Liver (tissue), 9 donors: ENCODE measurements around the gene FOXL1. TPM values are rescaled to one million over a fixed set of nuclear protein-coding genes. Genes with fewer than 3 reads are reported as not detected.

Source experiments
- DNase-seq: peaks from one replicate; pipeline ENCODE4 v3.0.0-alpha.2; 2017; ENCODE audit warnings: low spot score
- H3K27ac ChIP-seq, 2 donors: one replicate each; pipeline ENCODE4 v1.7.0; 2013; ENCODE audit warnings: inconsistent platforms in 2 of 2, low read length in 2 of 2, control low read depth in 1 of 2, low read depth in 1 of 2, mild to moderate bottlenecking in 1 of 2
- H3K27me3 ChIP-seq, 4 donors: one replicate each; pipeline versions ENCODE4 v1.6.1 to v1.7.0; 2013; ENCODE audit warnings: low read length in 3 of 4, inconsistent platforms in 1 of 4, mild to moderate bottlenecking in 1 of 4, moderate library complexity in 1 of 4; ENCODE audit not compliant: control insufficient read depth in 4 of 4, insufficient read depth in 4 of 4
- H3K36me3 ChIP-seq, 4 donors: one replicate each; pipeline versions ENCODE4 v1.6.1 to v1.7.0; 2013; ENCODE audit warnings: low read length in 3 of 4, mild to moderate bottlenecking in 3 of 4, low read depth in 1 of 4, moderate library complexity in 1 of 4; ENCODE audit not compliant: control insufficient read depth in 4 of 4, insufficient read depth in 3 of 4
- H3K4me1 ChIP-seq, 4 donors: one replicate each; pipeline versions ENCODE4 v1.6.1 to v1.7.0; 2013; ENCODE audit warnings: low read length in 3 of 4, mild to moderate bottlenecking in 3 of 4, moderate library complexity in 1 of 4; ENCODE audit not compliant: control insufficient read depth in 4 of 4, insufficient read depth in 4 of 4
- H3K4me3 ChIP-seq, 3 donors: one replicate each; pipeline versions ENCODE4 v1.6.1 to v1.7.0; 2013; ENCODE audit warnings: low read length in 3 of 3, control low read depth in 1 of 3, low read depth in 1 of 3, mild to moderate bottlenecking in 1 of 3
- H3K9ac ChIP-seq, 2 donors: one replicate each; pipeline ENCODE4 v1.7.0; 2013; ENCODE audit warnings: low read length in 2 of 2, mild to moderate bottlenecking in 2 of 2, moderate library complexity in 2 of 2, control low read depth in 1 of 2, low read depth in 1 of 2
- H3K9me3 ChIP-seq, 4 donors: one replicate each; pipeline versions ENCODE4 v1.6.1 to v1.7.0; 2013; ENCODE audit warnings: low read length in 3 of 4; ENCODE audit not compliant: control insufficient read depth in 4 of 4
- EGR1 ChIP-seq, 2 donors: IDR thresholded peaks; 2 replicates each; pipeline ENCODE4 v1.6.1; 2016 to 2018; ENCODE audit warnings: antibody characterized with exemption in 2 of 2, low read depth in 2 of 2
- FOXA1 ChIP-seq: IDR thresholded peaks from 2 replicates; pipeline ENCODE4 v1.6.1; 2016; ENCODE audit warnings: antibody characterized with exemption
- FOXA2 ChIP-seq: IDR thresholded peaks from 2 replicates; pipeline ENCODE4 v1.6.1; 2016; ENCODE audit warnings: antibody characterized with exemption
- GABPA ChIP-seq, 2 donors: IDR thresholded peaks in 1 of 2; conservative IDR thresholded peaks in 1 of 2; 2 replicates each; pipeline ENCODE4 v1.6.1; 2016; ENCODE audit warnings: antibody characterized with exemption in 2 of 2, mild to moderate bottlenecking in 1 of 2, moderate library complexity in 1 of 2
- HNF4A ChIP-seq, 2 donors: conservative IDR thresholded peaks; 2 replicates each; pipeline ENCODE4 v1.6.1; 2016; ENCODE audit warnings: antibody characterized with exemption in 2 of 2, mild to moderate bottlenecking in 2 of 2
- HNF4G ChIP-seq: IDR thresholded peaks from 2 replicates; pipeline ENCODE4 v1.6.1; 2016; ENCODE audit warnings: antibody characterized with exemption
- JUND ChIP-seq, 2 donors: IDR thresholded peaks; 2 replicates each; pipeline ENCODE4 v1.6.1; 2016; ENCODE audit warnings: antibody characterized with exemption in 2 of 2
- NR2F2 ChIP-seq: IDR thresholded peaks from 2 replicates; pipeline ENCODE4 v1.6.1; 2016; ENCODE audit warnings: antibody characterized with exemption
- RAD21 ChIP-seq, 2 donors: IDR thresholded peaks; 2 replicates each; pipeline ENCODE4 v1.6.1; 2016; ENCODE audit warnings: antibody characterized with exemption in 2 of 2, mild to moderate bottlenecking in 2 of 2
- RXRA ChIP-seq, 2 donors: IDR thresholded peaks; 2 replicates each; pipeline ENCODE4 v1.6.1; 2017 to 2018; ENCODE audit warnings: antibody characterized with exemption in 2 of 2, mild to moderate bottlenecking in 1 of 2
- SP1 ChIP-seq: IDR thresholded peaks from 2 replicates; pipeline ENCODE4 v1.6.1; 2018; ENCODE audit warnings: antibody characterized with exemption, mild to moderate bottlenecking
- TAF1 ChIP-seq: conservative IDR thresholded peaks from 2 replicates; pipeline ENCODE4 v1.6.1; 2016; ENCODE audit warnings: antibody characterized with exemption, mild to moderate bottlenecking
- YY1 ChIP-seq: IDR thresholded peaks from 2 replicates; pipeline ENCODE4 v1.6.1; 2016; ENCODE audit warnings: antibody characterized with exemption, mild to moderate bottlenecking
- ZBTB33 ChIP-seq: IDR thresholded peaks from 2 replicates; pipeline ENCODE4 v1.6.1; 2016; ENCODE audit warnings: antibody characterized with exemption
- WGBS: extraction: QIAGEN DNeasy Blood & Tissue Kit; methylation state at CpG from one replicate; pipeline ENCODE4 v1.1.7; 2013; 5-methylcytosine and 5-hydroxymethylcytosine counted together
- polyA plus RNA-seq, 2 donors: library from polyadenylated mRNA; stranded (reverse) in 1 of 2; unstranded in 1 of 2; fragments of 200-250 nt in 1 of 2; fragments of >200 nt in 1 of 2; fragmentation: Nextera tagmentation in 1 of 2; extraction: Ambion mirVana in 1 of 2; gene quantifications; one replicate each; pipeline versions ENCODE4 v1.2.1 to v1.2.3, GENCODE V29; 2013 to 2015
- total RNA-seq, 2 donors: library from RNA; depleted of rRNA; stranded (reverse); fragments of >200 nt; gene quantifications; one replicate each; pipeline ENCODE4 v1.2.3, GENCODE V29; 2014
- TF ChIP-seq, protein P1 (sequence below): IDR thresholded peaks from 2 replicates; pipeline ENCODE4 v1.6.1; 2016; ENCODE audit warnings: antibody characterized with exemption
- TF ChIP-seq, protein P2 (sequence below): fragments of 150-350 bp; IDR thresholded peaks from 2 replicates; pipeline ENCODE4 v1.5.1; 2017; ENCODE audit warnings: improper control_type of control experiment, low read depth, low read length; ENCODE audit not compliant: missing input control
- TF ChIP-seq, protein P3 (sequence below): IDR thresholded peaks from 2 replicates; pipeline ENCODE4 v1.6.1; 2016; ENCODE audit warnings: antibody characterized with exemption
- TF ChIP-seq, protein P4 (sequence below): IDR thresholded peaks from 2 replicates; pipeline ENCODE4 v1.6.1; 2016; ENCODE audit warnings: antibody characterized with exemption, mild to moderate bottlenecking
- donor health status: healthy.
- donor health status: healthy.
- donor health status: healthy.
- donor health status: healthy.
- donor health status: healthy.

Gene FOXL1
- total and polyA plus RNA-seq, 4 donors = 0.05 to 0.06 TPM; not detected in 2

DNA sequence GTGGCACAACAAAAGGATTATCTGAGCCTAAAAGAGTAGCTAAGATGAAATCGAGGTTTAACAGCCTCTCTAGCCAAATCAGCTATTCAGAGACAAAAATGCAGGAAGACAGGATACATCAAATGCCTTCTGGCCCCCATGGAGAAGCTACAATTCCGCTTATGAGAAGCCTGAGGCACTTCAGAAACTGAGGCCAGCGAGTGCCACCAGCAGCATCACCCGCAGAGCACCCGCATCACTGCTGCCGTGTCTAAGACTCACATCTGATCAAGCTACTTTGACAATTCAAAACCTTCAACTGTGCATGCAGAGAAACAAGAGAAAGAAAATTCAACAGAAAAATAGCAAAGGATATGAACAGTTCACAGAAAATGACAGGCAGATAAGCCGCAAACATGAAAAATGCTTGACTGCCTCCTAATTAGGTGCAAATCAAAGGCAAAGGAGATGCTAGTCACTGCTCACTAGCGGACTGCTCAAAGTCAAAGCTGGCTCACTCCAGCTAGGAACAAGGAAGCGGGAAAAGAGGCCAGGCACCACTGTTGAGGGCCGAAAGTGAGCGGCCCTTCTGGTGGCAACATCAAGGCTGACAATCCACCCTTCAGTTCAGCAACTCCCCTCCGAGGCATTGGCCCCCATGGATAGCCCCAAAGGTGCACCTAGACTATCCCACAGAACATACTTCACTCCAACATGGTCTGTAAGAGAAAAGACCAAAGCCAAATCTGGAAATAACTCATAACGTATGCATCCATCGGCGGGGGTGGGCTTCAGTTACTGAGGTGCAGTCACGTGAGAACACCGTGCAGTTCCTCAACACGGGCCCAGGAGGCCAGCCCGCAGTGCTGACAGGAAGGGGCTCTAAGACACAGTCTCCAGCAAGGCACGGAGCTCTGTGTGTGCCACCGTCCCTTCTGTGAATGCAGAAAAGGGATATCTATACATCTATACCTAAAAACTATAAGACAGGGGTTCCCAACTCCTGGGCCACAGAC lies 35.3 kb upstream of the FOXL1 start:
- H3K36me3 ChIP-seq = peaks cover 16 to 79% (median 47%) of the 10 kb centered on the region in 4 donors
- no peaks in the 10 kb centered on the region for H3K9me3 ChIP-seq
- no peak for DNase-seq
- no peak overlapping the region for H3K27ac ChIP-seq
- no peak overlapping the region for H3K4me3 ChIP-seq
- H3K27me3 ChIP-seq = no peaks in the 10 kb centered on the region
- no peaks in the 10 kb centered on the region for H3K4me1 ChIP-seq
- TF ChIP-seq YY1 (no peak), TAF1 (no peak), EGR1 (IDR thresholded peaks at IDR 0.05; ENCODE audit: low read depth in 2 of 2) (no peak), HNF4G (no peak), RXRA (IDR thresholded peaks at IDR 0.05) (no peak), NR2F2 (no peak)
- TF ChIP-seq, protein P1, sequence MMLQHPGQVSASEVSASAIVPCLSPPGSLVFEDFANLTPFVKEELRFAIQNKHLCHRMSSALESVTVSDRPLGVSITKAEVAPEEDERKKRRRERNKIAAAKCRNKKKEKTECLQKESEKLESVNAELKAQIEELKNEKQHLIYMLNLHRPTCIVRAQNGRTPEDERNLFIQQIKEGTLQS = no peak
- TF ChIP-seq, protein P2, sequence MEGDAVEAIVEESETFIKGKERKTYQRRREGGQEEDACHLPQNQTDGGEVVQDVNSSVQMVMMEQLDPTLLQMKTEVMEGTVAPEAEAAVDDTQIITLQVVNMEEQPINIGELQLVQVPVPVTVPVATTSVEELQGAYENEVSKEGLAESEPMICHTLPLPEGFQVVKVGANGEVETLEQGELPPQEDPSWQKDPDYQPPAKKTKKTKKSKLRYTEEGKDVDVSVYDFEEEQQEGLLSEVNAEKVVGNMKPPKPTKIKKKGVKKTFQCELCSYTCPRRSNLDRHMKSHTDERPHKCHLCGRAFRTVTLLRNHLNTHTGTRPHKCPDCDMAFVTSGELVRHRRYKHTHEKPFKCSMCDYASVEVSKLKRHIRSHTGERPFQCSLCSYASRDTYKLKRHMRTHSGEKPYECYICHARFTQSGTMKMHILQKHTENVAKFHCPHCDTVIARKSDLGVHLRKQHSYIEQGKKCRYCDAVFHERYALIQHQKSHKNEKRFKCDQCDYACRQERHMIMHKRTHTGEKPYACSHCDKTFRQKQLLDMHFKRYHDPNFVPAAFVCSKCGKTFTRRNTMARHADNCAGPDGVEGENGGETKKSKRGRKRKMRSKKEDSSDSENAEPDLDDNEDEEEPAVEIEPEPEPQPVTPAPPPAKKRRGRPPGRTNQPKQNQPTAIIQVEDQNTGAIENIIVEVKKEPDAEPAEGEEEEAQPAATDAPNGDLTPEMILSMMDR = no peak
- no peak overlapping the region for H3K9ac ChIP-seq
- WGBS = 94% methylated on average over 21 of the region's 21 CpGs

- 81% methylated on average over 12 of the region's 12 CpGs for WGBS
- Histone ChIP-seq H3K4me1 (no peaks in the 10 kb centered on the region), H3K9me3 (no peaks in the 10 kb centered on the region), H3K9ac (no peak overlapping the region), H3K4me3 (no peak overlapping the region), H3K27ac (no peak overlapping the region), H3K36me3 (peaks cover 7 to 71% (median 32%) of the 10 kb centered on the region in 4 donors), H3K27me3 (no peaks in the 10 kb centered on the region)
- DNase-seq = no peak
- no peak for TF ChIP-seq SP1
- TF ChIP-seq RAD21 (IDR thresholded peaks at IDR 0.05) = no peak
- TF ChIP-seq, protein P3, sequence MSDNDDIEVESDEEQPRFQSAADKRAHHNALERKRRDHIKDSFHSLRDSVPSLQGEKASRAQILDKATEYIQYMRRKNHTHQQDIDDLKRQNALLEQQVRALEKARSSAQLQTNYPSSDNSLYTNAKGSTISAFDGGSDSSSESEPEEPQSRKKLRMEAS = no peak
- TF ChIP-seq FOXA2 = no peak
- TF ChIP-seq, protein P2 = no peak
- TF ChIP-seq HNF4A (conservative IDR thresholded peaks at IDR 0.05) = no peak
- no peak for TF ChIP-seq TAF1
- TF ChIP-seq, protein P4, sequence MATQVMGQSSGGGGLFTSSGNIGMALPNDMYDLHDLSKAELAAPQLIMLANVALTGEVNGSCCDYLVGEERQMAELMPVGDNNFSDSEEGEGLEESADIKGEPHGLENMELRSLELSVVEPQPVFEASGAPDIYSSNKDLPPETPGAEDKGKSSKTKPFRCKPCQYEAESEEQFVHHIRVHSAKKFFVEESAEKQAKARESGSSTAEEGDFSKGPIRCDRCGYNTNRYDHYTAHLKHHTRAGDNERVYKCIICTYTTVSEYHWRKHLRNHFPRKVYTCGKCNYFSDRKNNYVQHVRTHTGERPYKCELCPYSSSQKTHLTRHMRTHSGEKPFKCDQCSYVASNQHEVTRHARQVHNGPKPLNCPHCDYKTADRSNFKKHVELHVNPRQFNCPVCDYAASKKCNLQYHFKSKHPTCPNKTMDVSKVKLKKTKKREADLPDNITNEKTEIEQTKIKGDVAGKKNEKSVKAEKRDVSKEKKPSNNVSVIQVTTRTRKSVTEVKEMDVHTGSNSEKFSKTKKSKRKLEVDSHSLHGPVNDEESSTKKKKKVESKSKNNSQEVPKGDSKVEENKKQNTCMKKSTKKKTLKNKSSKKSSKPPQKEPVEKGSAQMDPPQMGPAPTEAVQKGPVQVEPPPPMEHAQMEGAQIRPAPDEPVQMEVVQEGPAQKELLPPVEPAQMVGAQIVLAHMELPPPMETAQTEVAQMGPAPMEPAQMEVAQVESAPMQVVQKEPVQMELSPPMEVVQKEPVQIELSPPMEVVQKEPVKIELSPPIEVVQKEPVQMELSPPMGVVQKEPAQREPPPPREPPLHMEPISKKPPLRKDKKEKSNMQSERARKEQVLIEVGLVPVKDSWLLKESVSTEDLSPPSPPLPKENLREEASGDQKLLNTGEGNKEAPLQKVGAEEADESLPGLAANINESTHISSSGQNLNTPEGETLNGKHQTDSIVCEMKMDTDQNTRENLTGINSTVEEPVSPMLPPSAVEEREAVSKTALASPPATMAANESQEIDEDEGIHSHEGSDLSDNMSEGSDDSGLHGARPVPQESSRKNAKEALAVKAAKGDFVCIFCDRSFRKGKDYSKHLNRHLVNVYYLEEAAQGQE = no peak
- no peak for TF ChIP-seq RXRA (IDR thresholded peaks at IDR 0.05)
- no peak for TF ChIP-seq JUND (IDR thresholded peaks at IDR 0.05)
- TF ChIP-seq FOXA1 = no peak
- TF ChIP-seq GABPA (IDR thresholded peaks at IDR 0.05 in 1 of 2, conservative IDR thresholded peaks at IDR 0.05 in 1 of 2) = no peak
- no peak for TF ChIP-seq ZBTB33
These were observed 32.9 kb upstream of the FOXL1 start for GRCh38 chr16:86545481-86545880.
